Activated CD8-positive, alpha-beta memory T cell treated with anti-CD3 and anti-CD28 coated beads, Interleukin-2, amount 50 U/mL, for 1 hour (primary cell): ENCODE data around the gene RFX3.

Experiments used
- DNase-seq: peaks from one replicate; pipeline ENCODE4 v3.0.0-alpha.2; 2020; ENCODE audit errors: extremely low read depth

RFX3 gene

DNA sequence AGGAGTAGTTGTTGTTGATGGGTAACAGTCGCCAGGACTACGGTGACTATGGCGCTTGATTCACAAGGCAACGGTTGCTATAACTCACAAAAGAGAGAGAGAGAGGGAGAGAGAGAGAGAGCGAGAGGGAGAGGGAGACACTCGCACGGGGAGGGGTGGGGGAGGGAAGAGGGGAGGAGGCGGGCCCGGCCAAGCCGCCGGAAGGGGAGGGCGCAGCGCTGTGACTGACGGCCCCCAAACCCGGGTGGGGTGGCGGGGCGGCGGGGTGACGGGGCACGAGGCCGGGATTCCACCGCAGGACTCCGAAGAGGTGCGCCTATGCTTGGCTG lies at the start of gene RFX3:
TSS of gene RFX3 (minus strand) at position 166 of the 329 bp plus-strand sequence. CDS start 130,413 bp downstream, outside the sequence.
- DNase-seq: peak; percentile 85

DNA sequence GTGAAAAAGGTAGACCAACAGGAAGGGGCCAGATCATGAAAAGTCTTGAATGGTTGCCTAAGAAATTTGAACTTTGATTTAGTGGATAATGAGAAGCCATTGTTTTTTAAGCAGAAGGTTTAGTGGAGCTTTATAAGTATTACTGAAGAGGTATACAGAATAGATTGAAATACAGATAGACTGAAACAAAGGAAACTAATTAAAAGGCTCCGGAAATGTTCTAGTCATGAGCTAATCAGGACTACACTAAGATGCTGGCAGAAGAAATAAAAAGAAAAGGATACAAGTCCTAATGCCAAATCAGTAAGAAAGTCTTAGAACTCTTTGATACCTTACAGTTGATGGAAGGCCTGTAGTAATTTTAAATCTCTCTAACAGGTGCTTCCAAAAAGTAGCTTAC lies 45.7 kb upstream of the RFX3 start:
- DNase-seq: no peak

DNA sequence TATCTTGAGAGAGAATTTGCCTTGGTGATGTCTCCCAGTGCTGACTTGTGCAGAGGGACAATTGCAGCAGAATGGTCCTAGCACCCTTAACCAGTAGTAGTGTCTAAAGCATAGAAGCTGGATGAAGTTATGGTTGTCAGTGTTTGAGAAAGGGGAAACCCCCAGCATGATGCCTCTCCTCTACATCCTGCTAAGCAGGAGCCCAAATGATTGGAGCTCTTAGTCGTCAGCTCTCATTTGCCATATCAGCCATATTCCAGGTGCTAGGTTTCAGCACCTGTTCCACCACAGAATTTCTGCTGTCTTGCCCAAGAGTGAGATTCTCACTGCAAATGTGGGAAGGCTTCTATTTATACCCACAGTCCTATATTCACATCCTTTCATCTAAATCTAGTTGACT lies 43.7 kb upstream of the RFX3 start:
- no peak for DNase-seq

DNA sequence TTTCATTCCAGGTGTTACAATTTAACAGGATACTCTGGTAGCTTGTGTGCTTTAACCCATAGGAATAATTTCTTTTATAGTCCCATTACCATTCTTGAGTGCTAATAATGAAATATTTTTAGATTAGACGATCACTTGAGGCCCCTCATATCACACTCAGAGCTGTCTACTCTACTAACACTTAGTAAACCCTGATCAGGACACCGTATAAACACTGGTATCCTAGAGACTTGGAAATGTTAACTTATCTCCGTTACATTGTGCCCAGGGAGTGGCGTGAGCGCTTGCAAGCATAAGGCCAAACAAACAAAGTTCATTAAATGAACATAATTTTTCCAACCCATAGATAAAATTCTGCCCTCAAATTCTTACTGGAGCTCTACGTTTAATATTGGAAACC lies 42.2 kb upstream of the RFX3 start:
- no peak for DNase-seq

DNA sequence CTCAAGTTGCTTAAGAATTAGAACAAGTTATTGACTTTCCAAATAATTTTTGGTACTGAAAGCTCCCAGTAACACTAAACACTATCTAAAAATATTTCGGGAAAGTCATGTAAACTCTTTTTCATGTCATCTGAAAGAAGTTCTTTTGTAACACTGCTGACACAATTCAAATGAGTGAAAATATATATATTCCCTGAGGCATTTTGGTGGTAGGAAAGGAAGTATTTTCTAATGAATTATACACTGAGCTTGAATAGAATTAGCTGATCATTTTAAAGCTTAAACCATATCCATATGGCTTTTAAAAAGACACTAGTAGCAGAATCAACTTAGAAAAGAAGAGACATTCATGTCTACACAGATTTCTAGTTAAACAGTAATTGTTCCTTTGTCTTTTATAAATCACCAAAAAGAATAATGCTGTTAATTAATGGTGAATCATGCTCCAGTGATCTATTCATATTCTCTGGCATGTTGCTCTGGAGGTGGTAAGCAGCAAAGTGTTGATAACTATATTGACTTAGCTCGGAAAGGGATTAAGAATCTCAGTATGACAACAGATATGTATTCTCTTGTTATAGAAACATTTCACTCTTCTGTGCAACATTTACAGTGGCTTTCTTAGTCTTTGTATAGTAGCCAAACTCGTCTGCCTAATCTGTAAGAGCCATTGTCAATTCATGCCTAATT lies 27.4 kb upstream of the RFX3 start:
- DNase-seq: no peak

DNA sequence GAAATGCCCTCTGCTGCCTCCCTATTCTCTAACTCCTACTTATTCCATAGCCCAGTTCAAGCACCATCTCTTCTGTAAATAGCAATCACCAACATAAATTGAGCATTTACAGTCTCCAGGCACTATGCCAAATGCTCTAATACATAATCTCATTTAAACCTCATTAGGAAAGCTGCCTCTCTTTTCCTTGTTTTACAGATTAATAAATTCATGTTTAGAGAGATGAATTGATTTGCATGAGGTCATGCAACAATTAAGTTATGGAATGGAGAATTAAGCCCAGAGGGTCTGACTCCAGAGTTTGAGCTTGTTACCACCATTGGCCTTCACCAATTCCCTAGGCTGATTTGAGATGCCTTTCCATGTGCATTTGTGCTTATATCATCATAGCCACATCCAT lies 23.4 kb upstream of the RFX3 start:
- no peak for DNase-seq

DNA sequence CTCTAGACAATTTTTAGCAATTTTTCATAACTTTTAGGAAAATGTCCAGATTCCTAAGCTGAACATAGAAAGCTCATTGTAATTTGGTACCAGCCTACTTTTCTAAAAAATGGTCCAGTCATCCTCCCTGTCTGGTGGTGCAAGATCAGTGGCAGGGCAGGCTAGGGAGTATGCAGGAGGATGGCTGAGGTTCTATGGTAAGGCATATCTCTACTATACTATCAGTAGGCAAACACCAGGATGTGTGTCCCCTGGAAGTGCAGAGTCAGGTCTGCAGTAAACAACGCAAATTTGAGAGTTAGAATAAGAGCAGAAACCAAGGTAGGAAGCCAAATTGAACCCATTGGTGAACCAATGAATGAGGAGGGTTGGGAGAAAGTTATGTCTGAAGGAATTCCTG lies 22.8 kb upstream of the RFX3 start:
- no peak for DNase-seq

DNA sequence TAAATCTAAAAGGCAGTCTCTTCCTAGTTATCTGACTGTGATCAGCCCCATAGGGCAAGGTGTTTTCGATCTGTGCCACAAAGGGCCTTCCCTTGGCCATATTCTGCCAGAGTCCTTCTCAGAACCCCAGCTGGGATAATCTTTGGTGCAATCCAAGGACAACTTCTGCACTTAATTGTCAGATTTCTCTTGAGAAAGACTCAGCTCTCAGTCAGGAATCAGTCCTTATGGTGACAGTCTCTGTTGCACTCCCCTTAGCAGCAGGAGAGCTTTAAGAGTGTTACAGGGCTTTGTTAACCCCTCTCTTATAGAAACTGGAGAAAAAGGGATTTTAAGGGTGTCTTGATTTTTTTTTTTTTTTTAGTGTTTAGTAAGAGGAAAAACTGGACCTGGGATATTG lies 15.4 kb upstream of the RFX3 start:
- no peak for DNase-seq

DNA sequence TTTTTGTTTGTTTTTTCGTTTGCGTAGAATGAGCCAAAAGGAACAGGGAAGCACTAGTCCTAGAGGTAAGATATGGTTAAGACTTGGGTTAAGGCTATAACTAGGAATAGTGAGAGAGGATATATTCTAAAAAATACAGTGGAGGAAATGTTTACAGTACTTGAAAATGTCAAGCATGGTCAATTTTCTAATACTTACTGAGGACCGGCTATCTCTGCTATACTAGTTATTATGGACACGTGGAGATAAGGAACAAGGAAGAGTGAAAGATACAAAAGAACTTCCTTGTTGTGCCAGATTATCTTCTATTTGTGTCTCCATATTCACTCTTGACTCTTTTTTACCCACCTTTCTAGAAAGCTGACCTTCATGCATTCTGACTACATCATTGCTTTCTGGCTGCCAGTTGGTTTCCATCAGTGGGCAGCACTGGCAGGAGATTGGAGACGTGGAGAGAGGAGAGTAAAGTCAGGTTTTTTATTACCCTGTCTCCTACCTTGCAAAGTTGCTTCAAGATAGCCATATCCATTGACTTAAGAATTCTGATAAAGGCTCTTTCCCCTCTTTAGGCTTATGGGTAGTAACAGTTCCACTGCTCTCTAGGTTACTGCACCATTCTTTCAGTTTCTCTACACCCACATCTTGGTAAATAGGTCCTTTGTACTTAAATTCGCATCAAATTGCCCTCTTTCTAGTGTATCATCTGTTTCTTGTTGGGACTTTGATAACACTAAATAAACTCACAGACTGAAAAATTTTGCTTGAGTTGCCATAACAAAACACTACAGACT lies 9.0 kb upstream of the RFX3 start:
- DNase-seq: no peak

DNA sequence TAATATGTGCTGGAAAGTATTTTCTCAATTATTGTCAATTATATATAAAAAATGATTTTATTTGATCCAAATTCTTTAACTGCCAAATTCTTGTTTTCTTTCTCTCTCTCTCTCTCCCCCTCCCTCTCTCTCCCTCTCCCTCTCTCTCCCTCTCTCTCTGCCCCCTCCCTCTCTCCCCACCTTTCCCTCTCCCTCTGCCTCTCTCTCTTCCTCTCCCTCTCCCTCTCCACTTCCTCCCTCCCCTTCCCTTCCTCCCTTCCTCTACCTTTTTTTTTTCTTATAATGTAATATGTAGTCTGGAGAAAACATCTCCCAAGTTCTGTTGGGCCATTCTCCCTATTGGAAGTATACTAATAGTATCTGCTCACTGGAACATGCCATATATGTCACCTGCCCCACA lies 6.4 kb upstream of the RFX3 start:
- no peak for DNase-seq

DNA sequence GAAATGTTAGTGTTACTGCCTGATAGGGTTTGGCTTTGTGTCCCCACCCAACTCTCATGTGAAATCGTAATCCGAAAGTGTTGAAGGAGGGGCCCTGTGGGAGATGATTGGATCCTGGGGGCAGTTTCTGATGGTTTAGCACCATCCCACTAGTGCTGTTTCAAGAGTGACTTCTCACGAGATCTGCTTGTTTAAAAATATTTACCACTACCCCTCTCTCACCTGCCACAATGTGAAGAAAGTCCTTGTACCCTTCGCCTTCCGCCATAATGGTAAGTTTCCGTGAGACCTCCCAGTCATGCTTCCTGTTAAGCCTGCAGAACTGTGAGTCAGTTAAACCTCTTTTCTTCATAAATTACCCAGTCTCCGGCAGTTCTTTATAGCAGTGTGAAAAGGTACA lies 2.6 kb upstream of the RFX3 start:
- DNase-seq: peak; percentile 37

DNA sequence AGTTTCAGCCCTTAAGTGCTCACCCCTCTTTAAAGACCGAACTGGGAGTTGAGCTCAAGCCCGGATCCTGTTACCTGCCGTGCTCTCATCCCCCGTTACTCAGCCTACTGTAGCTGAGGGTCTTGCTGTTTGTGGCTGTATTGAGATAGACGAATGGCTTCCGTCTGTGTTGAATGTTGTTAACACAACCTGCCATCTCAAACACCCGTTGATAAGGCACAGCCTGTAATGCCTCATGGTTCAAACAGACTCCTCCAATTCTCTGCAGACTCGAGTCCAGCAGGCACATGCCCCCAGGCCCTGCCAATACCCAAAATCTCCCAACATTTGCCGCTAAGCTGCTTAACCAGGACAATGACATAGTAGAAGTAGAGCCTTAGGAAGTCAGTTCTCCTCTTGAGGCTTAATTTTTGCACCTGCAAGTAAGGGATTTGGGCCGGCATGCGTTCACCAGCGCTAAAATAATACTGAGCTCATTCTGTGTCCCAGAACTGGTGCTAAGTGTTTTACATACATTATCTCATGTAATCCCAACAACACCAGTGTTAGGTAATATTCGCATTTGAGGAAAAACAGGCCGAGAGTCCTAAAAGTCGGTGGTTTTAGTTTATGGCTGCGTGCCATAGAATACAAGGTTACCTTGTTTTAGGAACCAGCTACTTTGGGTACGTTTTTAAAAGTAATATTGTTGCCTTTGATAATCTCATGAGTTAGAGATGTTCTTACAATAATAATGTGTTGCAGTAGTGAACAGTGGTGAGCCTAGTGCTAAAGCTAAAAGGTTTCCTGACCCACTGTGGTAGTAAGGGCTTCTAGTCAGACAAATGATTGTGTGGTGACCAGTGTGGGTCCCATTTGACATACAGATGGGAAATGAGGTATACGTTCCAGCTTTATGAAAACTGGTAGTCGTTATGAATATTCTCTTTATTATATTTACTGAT lies 1.5 kb upstream of the RFX3 start:
- DNase-seq: no peak

DNA sequence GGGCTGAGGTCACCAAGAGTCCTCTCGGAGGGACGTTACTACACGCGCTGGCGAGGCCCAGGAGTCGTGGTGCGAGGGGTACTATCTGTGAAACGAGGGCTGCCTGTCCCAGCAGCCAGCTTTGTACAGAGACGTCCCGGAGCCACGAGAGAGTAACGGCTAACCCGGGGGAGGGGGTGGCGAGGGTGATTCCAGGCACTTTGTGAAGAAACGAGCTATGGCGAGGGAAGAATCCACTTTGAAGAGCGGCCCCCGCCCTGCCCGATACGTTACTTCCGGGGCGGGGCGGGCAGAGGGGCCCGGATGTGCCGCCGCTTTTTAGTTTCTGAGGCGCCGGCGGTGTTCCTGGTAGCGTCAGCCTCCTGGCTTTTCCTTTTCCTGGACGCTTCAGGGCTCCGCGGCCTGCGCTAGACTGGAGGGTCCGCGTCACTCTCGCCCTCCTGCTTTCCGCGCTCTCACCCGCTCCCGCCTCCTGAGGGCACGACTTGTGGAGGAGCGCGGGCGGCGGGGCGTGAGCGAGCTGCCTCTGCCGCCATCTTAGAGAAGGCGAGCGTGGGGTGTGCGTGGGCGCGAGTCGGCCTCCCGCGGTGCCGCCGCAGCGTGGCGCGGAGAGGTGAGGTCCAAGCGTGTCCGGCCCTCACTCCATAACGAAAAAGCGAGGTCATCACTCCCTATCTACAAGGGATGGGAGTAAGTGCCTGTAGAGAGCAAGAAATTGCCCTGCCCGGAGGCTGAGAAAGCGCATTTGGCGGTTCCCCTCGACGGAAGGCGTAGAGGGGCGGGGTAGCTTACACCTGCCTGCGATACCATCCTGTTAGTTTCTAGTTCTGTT lies 580 bp upstream of the RFX3 start:
- peak; percentile 75 for DNase-seq

DNA sequence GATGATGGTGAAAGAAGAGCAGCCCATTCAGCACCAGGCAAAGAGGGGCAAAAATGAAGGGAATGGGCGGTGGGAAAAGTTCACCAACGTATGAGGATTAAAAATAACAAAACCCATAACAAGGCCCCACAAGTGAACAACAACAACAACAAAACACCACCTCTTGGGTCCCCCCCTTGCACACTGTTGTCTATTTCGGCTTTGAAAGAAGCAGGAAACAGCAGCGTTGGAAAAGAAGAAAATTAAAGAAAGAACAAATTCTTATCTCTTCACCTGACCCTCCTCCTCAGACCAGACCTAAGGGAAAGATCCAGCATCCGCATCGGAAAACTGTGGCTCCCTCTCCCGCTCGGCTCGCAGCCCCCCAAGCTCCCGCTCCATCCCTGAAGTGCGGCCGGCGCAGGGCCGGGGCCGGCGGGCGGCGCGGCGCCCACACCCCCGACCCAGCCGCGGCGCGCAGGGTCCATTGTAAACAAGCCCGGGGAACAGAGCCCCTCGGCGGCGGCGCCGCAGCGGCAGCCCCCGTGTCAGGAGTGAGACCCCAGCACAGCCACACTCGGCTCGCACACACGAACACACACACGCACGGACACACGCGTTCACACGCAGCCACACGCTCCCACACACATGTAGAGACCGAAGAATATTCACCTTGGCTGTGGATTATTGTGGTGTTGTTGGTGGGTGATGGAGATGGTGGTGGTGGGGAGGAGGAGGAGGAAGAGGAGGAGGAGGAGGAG lies 535 bp downstream of the RFX3 start:
- DNase-seq: no peak

DNA sequence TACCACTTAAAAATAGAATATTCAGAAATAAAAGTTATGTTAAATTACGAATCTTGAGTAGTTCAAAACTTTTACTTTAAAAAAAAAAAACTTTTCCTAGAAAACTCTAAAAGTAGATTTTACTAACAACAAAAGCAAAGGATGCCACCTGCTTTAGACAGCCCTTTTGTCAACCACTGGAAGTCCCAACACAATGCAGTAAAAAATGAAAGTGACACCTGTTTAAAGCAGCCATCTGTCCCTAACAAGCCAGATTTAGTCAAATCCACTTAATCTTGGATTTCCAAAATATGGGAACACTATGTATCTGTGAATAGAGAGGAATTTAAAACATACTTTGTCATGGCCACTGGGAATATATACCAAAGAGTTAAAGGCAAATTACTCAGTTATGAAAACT lies 3.8 kb downstream of the RFX3 start:
- no peak for DNase-seq

DNA sequence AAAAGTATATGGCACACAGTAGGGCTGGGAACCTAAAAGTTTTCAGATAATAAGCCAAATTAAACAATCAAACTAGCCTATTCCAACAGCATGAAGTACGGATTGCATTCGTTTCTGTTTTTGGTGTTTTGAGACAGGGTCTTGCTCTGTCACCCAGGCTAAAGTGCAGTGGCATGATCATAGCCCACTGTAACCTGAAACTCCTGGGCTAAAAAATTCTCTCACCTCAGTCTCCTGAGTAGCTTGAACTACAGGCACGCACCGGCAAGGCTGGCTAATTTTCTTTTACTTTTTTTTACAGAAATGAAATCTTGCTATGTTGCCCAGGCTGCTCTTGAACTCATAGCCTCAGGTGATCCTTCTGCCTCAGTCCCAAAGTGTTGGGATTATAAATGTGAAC lies 5.2 kb downstream of the RFX3 start:
- DNase-seq: no peak

DNA sequence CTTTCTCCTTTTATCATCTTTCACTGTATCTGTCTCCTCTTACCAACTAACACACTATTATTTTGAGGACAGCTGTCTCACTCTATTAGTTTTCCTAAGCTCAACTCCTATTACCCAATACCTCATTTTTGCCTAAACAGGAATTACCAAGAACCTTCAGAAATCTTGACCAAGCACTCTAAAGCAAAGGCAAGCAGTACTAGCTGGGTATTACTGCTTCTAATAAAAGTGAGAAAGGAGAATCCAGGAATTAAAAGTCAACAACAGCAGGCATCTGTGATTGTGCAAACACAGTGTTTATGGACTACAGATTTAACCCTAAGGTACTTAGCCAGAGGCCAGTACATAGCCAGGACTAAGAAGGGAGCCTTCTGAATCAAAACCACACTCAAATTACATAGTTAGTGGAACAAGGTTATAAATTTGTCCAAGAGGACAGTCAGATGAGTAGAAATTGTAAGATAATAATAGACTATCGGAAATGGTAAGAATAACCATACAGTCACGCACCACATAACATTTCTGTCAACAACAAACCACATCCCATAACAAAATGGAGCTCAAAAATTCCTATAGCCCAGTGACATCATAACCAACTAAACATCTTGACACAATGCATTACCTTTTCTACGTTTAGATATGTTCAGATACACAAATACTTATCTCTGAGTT lies 8.3 kb downstream of the RFX3 start:
- DNase-seq: no peak

DNA sequence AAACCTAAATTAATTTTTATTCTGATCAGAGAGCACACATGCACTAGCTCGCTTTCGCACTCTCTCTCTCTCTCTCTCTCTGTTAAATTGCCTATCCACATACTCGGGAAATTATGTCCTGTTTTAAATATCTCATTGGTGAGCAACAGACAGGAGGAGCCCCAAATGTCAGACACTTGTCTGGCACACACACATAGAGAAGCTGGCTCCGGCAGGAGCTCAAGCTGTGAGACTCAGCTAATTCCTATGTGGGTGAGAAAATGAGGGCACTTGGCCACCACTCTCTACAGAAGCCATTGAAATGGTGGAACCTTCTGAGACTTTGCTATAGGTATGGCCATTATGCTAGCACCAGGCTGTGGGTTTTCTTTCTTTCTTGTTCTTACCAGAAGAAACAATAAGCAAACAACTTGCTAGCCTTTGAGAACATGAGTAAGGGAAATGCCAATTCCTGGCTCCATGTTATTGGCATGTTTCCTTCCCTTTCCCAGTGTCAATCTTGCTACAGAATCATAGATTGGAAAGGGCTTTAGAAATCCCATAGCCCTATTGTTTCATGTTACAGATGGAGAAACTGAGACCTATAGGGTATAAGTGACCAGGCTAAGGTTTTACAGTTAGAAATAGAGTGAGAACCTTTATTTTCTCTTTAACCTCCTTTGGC lies 9.0 kb downstream of the RFX3 start:
- DNase-seq: no peak

DNA sequence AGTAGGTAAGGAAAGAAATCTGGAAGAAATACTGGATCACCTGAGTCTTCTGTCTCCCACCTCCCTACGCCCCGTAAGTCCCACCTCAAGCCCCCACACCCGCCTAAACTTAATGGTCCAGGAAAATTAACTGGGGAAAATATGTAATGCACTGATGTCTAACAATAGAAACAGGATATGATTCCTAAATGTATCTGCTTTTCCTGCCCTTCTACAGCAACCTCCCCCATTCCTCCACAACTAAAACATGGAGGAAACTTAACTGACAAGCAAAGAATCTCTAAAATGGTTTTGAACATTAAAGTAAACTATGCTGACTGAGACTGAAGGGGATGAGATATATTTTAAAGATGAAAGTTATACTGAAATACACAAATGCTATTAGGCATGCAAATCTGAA lies 10.4 kb downstream of the RFX3 start:
- DNase-seq: no peak

DNA sequence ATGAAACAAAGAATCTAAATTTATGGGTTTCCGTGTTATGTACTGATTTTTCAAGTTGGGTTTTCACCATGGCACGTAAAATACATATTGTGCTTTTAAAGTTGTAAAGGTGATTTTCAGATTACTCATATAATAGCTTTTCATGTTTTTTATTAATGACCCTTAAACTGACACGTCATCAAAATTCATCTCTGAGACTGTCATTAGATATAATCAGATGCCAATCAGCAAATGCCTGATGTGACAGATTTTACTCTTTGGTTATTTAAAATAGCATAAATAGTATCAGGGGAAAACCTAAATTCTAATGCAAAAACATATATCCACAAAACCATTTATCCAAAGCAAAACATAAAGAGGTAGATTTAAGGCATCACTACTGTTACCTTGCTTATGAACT lies 11.0 kb downstream of the RFX3 start:
- no peak for DNase-seq
